Measurements from ENCODE around the gene PIKFYVE.

- TF ChIP-seq POLR2A (IDR thresholded peaks at IDR 0.05; ENCODE audit: extremely low read depth, insufficient read length) (no peak), CTCF (IDR thresholded peaks at IDR 0.05; ENCODE audit: low read depth, low read length) (no peak), MAX (IDR thresholded peaks at IDR 0.05; ENCODE audit: low read depth, low read length) (no peak), MYC (IDR thresholded peaks at IDR 0.05; ENCODE audit: low read depth, low read length) (no peak)
Observed at GRCh38 chr2:208294482-208295024, 28.5 kb downstream of the PIKFYVE start.
